GM12878 (cell line): Measurements from ENCODE around the gene CLCN7. TPM values are rescaled to one million over a fixed set of nuclear protein-coding genes. Genes with fewer than 3 reads are reported as not detected.

Experiments
- ATAC-seq: fragments of 200-7000 bp; cut with Tn5 transposase; 3 replicates; pipeline ENCODE4 v1.9.1; 2020; ENCODE audit warnings: mild to moderate bottlenecking, moderate library complexity
- BruUV-seq: library from RNA; stranded (reverse); fragments of 400-500 nt; replicated peaks from 2 replicates; lab custom pipeline; 2021; lab: Mats Ljungman, UMichigan
- CTCF ChIA-PET: fragments of 300-600 bp; sonication (Branson Sonifier 250); formaldehyde crosslinking; extraction: SDS; loops from one replicate; lab custom pipeline; 2021; ENCODE audit warnings: inconsistent platforms; lab: Yijun Ruan, JAX
- POLR2A ChIA-PET: fragments of 350-600 bp; formaldehyde crosslinking; extraction: SDS; loops from one replicate; lab custom pipeline; 2021; ENCODE audit warnings: inconsistent platforms; lab: Charles Lee
- RAD21 ChIA-PET: fragments of 300-600 bp; sonication (Branson Sonifier 250); formaldehyde crosslinking; loops from one replicate; lab custom pipeline; 2023; ENCODE audit warnings: antibody characterized with exemption; ENCODE audit not compliant: unreplicated experiment; lab: Charles Lee
- SMC1A ChIA-PET: fragments of 300-600 bp; sonication (Branson Sonifier 250); formaldehyde crosslinking; loops from one replicate; lab custom pipeline; 2023; ENCODE audit not compliant: unreplicated experiment, uncharacterized antibody; lab: Charles Lee
- DNase-seq: peaks from one replicate; pipeline ENCODE4 v3.0.0-alpha.2; 2011; ENCODE audit warnings: low read depth, low spot score
- FAIRE-seq: peaks from 3 replicates; lab custom pipeline; 2011; peaks lifted over from hg19 to GRCh38; lab: Jason Lieb, UNC
- H2AFZ ChIP-seq: 2 replicates; pipeline ENCODE4 v1.6.0; 2011; ENCODE audit warnings: low read depth, low read length, control low read depth; ENCODE audit not compliant: control insufficient read depth
- H3K27ac ChIP-seq: 2 replicates; pipeline ENCODE4 v1.5.1; 2011; ENCODE audit warnings: control low read depth; ENCODE audit not compliant: control insufficient read depth, insufficient read depth
- H3K27me3 ChIP-seq, 2 experiments: replicated peaks in 1 of 2; 2 replicates each; pipeline versions ENCODE4 v1.6.0 to v1.6.1; 2011; ENCODE audit warnings: low read length in 1 of 2; ENCODE audit not compliant: control insufficient read depth in 2 of 2, insufficient read depth in 2 of 2
- H3K36me3 ChIP-seq, 2 experiments: 2 replicates each; pipeline ENCODE4 v1.5.1; 2011; ENCODE audit warnings: low read length in 1 of 2; ENCODE audit not compliant: control insufficient read depth in 2 of 2, insufficient read depth in 2 of 2
- H3K4me1 ChIP-seq: 2 replicates; pipeline ENCODE4 v1.6.1; 2011; ENCODE audit warnings: mild to moderate bottlenecking, low read length, moderate library complexity, mixed read lengths; ENCODE audit not compliant: control insufficient read depth, insufficient read depth
- H3K4me2 ChIP-seq: 2 replicates; pipeline ENCODE4 v1.6.0; 2011; ENCODE audit warnings: control low read depth; ENCODE audit not compliant: control insufficient read depth, insufficient read depth
- H3K4me3 ChIP-seq: fragments of 200-600 bp; sonication (generic); 2 replicates; pipeline ENCODE4 v1.5.1; 2016
- H3K79me2 ChIP-seq: 2 replicates; pipeline ENCODE4 v1.6.0; 2011; ENCODE audit warnings: low read length; ENCODE audit not compliant: control insufficient read depth, insufficient read depth
- H3K9ac ChIP-seq: 2 replicates; pipeline ENCODE4 v1.8.0; 2011; ENCODE audit warnings: low read length, control low read depth, mixed read lengths; ENCODE audit not compliant: control insufficient read depth, insufficient read depth
- H3K9me3 ChIP-seq: replicated peaks from 3 replicates; pipeline ENCODE4 v1.5.1; 2011; ENCODE audit warnings: mild to moderate bottlenecking, low read length; ENCODE audit not compliant: control insufficient read depth, insufficient read depth
- H4K20me1 ChIP-seq: 2 replicates; pipeline ENCODE4 v1.6.0; 2011; ENCODE audit not compliant: control insufficient read depth, insufficient read depth
- CBFB ChIP-seq: IDR thresholded peaks from 2 replicates; pipeline ENCODE4 v1.6.1; 2016; ENCODE audit warnings: antibody characterized with exemption, low read depth
- EED ChIP-seq: sonication (generic); IDR thresholded peaks from 2 replicates; pipeline ENCODE4 v1.6.1; 2016; ENCODE audit warnings: antibody characterized with exemption, low read depth
- ETV6 ChIP-seq, 2 experiments: fragments of 450-650 bp in 1 of 2; IDR thresholded peaks in 1 of 2; conservative IDR thresholded peaks in 1 of 2; 2 replicates each; pipeline ENCODE4 v1.6.1; 2014; ENCODE audit warnings: antibody characterized with exemption in 1 of 2, borderline replicate concordance in 1 of 2, low read depth in 1 of 2, mild to moderate bottlenecking in 1 of 2, moderate library complexity in 1 of 2
- FOXM1 ChIP-seq: IDR thresholded peaks from 2 replicates; pipeline ENCODE4 v1.6.1; 2012; ENCODE audit warnings: low read depth, mild to moderate bottlenecking, inconsistent platforms, low read length, moderate library complexity
- GABPA ChIP-seq: IDR thresholded peaks from 2 replicates; pipeline ENCODE4 v1.6.1; 2014; ENCODE audit warnings: antibody characterized with exemption, low read depth, mild to moderate bottlenecking, inconsistent platforms
- HDAC2 ChIP-seq: fragments of 200-600 bp; sonication (generic); IDR thresholded peaks from 2 replicates; pipeline ENCODE4 v1.6.1; 2017
- HDAC6 ChIP-seq: fragments of 200-600 bp; sonication (generic); IDR thresholded peaks from one replicate; pipeline ENCODE4 v1.8.0; 2017; ENCODE audit warnings: antibody characterized with exemption; ENCODE audit not compliant: unreplicated experiment
- SIN3A ChIP-seq: IDR thresholded peaks from 2 replicates; pipeline ENCODE4 v1.6.1; 2012; ENCODE audit warnings: low read depth, low read length, improper control_type of control experiment
- TARDBP ChIP-seq: IDR thresholded peaks from 2 replicates; pipeline ENCODE4 v1.6.1; 2016; ENCODE audit warnings: borderline replicate concordance
- ZNF217 ChIP-seq: fragments of 450-650 bp; IDR thresholded peaks from 2 replicates; pipeline ENCODE4 v1.6.1; 2017; ENCODE audit warnings: antibody characterized with exemption, mild to moderate bottlenecking
- WGBS: methylation state at CpG from one replicate; pipeline ENCODE4 v1.1.6; 2016; ENCODE audit warnings: low lambda C conversion rate; ENCODE audit not compliant: insufficient replicate concordance, insufficient coverage; ENCODE audit errors: missing lambda C conversion rate; 5-methylcytosine and 5-hydroxymethylcytosine counted together
- in situ Hi-C: fragments of 300-500 bp; cut with MboI; formaldehyde crosslinking; loops from 9 replicates; pipeline ENCODE4 v1.14.3; 2018; ENCODE audit warnings: mixed read lengths
- intact Hi-C: fragments of 100-400 bp; cut with micrococcal nuclease; formaldehyde crosslinking; loops from one replicate; pipeline ENCODE4 v1.14.2; 2022; ENCODE audit not compliant: unreplicated experiment
- polyA plus RNA-seq, 11 experiments: library from polyadenylated mRNA; depleted of rRNA in 4 of 11; unstranded in 6 of 11; stranded (reverse) in 5 of 11; fragments of >200 nt; fragmentation: Nextera tagmentation in 4 of 11; fragmentation: Illumina TruSeq in 1 of 11; extraction: Ambion mirVana in 4 of 11; extraction: Trizol in 1 of 11; gene quantifications; 1 replicate in 1 of 11; 2 replicates in 10 of 11; pipeline versions ENCODE4 v1.2.1 to v1.2.3, GENCODE V29; 2011 to 2016; ENCODE audit warnings: inconsistent platforms in 2 of 11, missing spikeins in 2 of 11, low read depth in 1 of 11
- total RNA-seq, 4 experiments: library from RNA; depleted of rRNA in 3 of 4; stranded (reverse); fragments of >200 nt in 3 of 4; fragmentation: Illumina TruSeq in 1 of 4; extraction: Trizol in 1 of 4; gene quantifications; 2 replicates each; pipeline versions ENCODE4 v1.2.1 to v1.2.3, GENCODE V29; 2013 to 2021
- TF ChIP-seq, protein P1 (sequence below): IDR thresholded peaks from 2 replicates; pipeline ENCODE4 v1.6.1; 2012; ENCODE audit warnings: low read depth, low read length, improper control_type of control experiment
- TF ChIP-seq, protein P2 (sequence below): fragments of 450-650 bp; formaldehyde crosslinking; IDR thresholded peaks from 2 replicates; pipeline ENCODE4 v1.4.0; 2022; ENCODE audit warnings: mild to moderate bottlenecking, moderate library complexity
- TF ChIP-seq, protein P3 (sequence below): fragments of 450-650 bp; IDR thresholded peaks from 2 replicates; pipeline ENCODE4 v1.6.1; 2014; ENCODE audit warnings: mild to moderate bottlenecking
- TF ChIP-seq, protein P4 (sequence below): fragments of 450-650 bp; IDR thresholded peaks from 2 replicates; pipeline ENCODE4 v1.6.1; 2017; ENCODE audit warnings: mild to moderate bottlenecking, moderate library complexity

CLCN7 gene
- total and polyA plus RNA-seq, 10 of the 15 experiments (the other 5 are each of a cell fraction or from before 2014, with no cell fraction given): 0.04 to 62.5 (median 19.9) TPM

DNA sequence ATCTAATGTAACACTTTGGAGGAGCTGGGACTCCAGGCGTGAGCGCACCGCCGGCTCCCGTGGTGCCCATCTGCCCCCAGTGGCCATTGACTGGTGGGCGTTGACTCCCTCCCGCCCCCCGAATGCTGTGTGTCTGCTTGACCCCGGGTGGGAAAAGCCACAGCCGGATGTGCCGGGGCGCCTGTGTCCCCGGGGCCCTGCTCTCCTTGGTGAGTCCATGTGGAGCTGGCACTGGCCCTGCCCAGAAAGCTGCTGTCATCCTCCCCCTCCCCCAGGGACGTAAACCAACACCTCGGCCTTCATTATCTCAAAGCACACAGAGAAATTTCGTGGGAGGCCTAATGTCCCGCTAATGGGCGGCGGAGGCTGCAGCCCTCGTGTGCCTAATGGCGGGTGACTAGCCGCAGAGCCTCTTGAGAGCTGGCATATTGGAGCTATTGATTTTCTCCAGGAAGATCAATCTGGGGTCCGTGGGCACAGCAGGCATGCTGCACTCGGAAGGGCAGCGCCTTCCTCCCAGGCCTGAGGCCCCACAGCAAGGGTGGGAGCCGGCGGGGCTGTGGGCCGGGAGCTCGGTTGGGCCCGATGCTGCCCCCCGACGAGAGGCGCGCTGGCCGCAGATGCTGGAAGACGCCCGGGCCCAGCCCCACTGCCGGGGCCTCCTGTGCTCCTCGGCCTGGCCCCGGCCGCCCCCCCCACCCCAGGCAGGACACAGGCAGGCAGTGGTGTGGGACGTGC, 47.9 kb downstream of the CLCN7 start:
- DNase-seq (no peak), FAIRE-seq (no peak), ATAC-seq (no peak)
- Histone ChIP-seq H3K79me2 (no peaks in the 10 kb centered on the region), H3K4me1 (no peaks in the 10 kb centered on the region), H3K27ac (no peak overlapping the region), H3K4me2 (no peak overlapping the region), H4K20me1 (no peaks in the 10 kb centered on the region; the same call in 1 of the 2 replicates), H3K9ac (no peak overlapping the region), H3K27me3 (peaks cover 0 to 4% of the 10 kb centered on the region in 2 experiments; a peak in 2 of 4 replicates), H2AFZ (no peak overlapping the region), H3K9me3 (no peaks in the 10 kb centered on the region), H3K36me3 (no peaks in the 10 kb centered on the region), H3K4me3 (no peak overlapping the region)
- SMC1A ChIA-PET: interaction anchor here (1.2 kb wide), 1 partner anchor 112 kb away, joined by 3 read pairs; no protein-coding TSS in a partner anchor
- in situ Hi-C loops: no loop called here
- BruUV-seq: no TSS peak
- POLR2A ChIA-PET: no interaction called here
- RAD21 ChIA-PET: interaction anchor here (0.6 kb wide), 1 partner anchor 14 kb away, joined by 3 read pairs; no protein-coding TSS in a partner anchor
- WGBS: 69% methylated on average over 34 of the region's 42 CpGs
- intact Hi-C loops: no loop called here
- CTCF ChIA-PET: no interaction called here
- no peak for TF ChIP-seq SIN3A
- no peak for TF ChIP-seq ZNF217
- no peak for TF ChIP-seq ETV6 (conservative IDR thresholded peaks at IDR 0.05 in 1 of 2, IDR thresholded peaks at IDR 0.05 in 1 of 2; ENCODE audit: borderline replicate concordance in 1 of 2, low read depth in 1 of 2)
- TF ChIP-seq, protein P1, sequence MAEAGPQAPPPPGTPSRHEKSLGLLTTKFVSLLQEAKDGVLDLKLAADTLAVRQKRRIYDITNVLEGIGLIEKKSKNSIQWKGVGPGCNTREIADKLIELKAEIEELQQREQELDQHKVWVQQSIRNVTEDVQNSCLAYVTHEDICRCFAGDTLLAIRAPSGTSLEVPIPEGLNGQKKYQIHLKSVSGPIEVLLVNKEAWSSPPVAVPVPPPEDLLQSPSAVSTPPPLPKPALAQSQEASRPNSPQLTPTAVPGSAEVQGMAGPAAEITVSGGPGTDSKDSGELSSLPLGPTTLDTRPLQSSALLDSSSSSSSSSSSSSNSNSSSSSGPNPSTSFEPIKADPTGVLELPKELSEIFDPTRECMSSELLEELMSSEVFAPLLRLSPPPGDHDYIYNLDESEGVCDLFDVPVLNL: no peak
- no peak for TF ChIP-seq CBFB
- no peak for TF ChIP-seq EED
- no peak for TF ChIP-seq TARDBP
- TF ChIP-seq, protein P2, sequence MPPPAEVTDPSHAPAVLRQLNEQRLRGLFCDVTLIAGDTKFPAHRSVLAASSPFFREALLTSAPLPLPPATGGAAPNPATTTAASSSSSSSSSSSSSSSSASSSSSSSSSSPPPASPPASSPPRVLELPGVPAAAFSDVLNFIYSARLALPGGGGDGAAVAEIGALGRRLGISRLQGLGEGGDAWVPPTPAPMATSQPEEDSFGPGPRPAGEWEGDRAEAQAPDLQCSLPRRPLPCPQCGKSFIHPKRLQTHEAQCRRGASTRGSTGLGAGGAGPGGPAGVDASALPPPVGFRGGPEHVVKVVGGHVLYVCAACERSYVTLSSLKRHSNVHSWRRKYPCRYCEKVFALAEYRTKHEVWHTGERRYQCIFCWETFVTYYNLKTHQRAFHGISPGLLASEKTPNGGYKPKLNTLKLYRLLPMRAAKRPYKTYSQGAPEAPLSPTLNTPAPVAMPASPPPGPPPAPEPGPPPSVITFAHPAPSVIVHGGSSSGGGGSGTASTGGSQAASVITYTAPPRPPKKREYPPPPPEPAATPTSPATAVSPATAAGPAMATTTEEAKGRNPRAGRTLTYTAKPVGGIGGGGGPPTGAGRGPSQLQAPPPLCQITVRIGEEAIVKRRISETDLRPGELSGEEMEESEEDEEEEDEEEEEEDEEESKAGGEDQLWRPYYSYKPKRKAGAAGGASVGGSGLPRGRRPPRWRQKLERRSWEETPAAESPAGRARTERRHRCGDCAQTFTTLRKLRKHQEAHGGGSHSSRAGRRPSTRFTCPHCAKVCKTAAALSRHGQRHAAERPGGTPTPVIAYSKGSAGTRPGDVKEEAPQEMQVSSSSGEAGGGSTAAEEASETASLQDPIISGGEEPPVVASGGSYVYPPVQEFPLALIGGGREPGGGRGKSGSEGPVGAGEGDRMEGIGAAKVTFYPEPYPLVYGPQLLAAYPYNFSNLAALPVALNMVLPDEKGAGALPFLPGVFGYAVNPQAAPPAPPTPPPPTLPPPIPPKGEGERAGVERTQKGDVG: no peak
- TF ChIP-seq FOXM1: no peak
- TF ChIP-seq HDAC2: no peak
- TF ChIP-seq, protein P3, sequence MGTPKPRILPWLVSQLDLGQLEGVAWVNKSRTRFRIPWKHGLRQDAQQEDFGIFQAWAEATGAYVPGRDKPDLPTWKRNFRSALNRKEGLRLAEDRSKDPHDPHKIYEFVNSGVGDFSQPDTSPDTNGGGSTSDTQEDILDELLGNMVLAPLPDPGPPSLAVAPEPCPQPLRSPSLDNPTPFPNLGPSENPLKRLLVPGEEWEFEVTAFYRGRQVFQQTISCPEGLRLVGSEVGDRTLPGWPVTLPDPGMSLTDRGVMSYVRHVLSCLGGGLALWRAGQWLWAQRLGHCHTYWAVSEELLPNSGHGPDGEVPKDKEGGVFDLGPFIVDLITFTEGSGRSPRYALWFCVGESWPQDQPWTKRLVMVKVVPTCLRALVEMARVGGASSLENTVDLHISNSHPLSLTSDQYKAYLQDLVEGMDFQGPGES: no peak
- no peak for TF ChIP-seq GABPA
- no peak for TF ChIP-seq HDAC6
- TF ChIP-seq, protein P4, sequence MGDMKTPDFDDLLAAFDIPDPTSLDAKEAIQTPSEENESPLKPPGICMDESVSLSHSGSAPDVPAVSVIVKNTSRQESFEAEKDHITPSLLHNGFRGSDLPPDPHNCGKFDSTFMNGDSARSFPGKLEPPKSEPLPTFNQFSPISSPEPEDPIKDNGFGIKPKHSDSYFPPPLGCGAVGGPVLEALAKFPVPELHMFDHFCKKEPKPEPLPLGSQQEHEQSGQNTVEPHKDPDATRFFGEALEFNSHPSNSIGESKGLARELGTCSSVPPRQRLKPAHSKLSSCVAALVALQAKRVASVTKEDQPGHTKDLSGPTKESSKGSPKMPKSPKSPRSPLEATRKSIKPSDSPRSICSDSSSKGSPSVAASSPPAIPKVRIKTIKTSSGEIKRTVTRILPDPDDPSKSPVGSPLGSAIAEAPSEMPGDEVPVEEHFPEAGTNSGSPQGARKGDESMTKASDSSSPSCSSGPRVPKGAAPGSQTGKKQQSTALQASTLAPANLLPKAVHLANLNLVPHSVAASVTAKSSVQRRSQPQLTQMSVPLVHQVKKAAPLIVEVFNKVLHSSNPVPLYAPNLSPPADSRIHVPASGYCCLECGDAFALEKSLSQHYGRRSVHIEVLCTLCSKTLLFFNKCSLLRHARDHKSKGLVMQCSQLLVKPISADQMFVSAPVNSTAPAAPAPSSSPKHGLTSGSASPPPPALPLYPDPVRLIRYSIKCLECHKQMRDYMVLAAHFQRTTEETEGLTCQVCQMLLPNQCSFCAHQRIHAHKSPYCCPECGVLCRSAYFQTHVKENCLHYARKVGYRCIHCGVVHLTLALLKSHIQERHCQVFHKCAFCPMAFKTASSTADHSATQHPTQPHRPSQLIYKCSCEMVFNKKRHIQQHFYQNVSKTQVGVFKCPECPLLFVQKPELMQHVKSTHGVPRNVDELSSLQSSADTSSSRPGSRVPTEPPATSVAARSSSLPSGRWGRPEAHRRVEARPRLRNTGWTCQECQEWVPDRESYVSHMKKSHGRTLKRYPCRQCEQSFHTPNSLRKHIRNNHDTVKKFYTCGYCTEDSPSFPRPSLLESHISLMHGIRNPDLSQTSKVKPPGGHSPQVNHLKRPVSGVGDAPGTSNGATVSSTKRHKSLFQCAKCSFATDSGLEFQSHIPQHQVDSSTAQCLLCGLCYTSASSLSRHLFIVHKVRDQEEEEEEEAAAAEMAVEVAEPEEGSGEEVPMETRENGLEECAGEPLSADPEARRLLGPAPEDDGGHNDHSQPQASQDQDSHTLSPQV: no peak
